ENCODE data around the gene CTAGE9.
"Not testable (repeated sequence)": the region's sequence is repeated elsewhere in the genome, so short reads cannot be mapped to it uniquely, and the experiment has no call there.

The CTAGE9 gene, protein sequence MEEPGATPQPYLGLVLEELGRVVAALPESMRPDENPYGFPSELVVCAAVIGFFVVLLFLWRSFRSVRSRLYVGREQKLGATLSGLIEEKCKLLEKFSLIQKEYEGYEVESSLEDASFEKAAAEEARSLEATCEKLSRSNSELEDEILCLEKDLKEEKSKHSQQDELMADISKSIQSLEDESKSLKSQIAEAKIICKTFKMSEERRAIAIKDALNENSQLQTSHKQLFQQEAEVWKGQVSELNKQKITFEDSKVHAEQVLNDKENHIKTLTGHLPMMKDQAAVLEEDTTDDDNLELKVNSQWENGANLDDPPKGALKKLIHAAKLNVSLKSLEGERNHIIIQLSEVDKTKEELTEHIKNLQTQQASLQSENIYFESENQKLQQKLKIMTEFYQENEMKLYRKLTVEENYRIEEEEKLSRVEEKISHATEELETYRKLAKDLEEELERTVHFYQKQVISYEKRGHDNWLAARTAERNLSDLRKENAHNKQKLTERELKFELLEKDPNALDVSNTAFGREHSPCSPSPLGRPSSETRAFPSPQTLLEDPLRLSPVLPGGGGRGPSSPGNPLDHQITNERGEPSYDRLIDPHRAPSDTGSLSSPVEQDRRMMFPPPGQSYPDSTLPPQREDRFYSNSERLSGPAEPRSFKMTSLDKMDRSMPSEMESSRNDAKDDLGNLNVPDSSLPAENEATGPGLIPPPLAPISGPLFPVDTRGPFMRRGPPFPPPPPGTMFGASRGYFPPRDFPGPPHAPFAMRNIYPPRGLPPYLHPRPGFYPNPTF

DNA sequence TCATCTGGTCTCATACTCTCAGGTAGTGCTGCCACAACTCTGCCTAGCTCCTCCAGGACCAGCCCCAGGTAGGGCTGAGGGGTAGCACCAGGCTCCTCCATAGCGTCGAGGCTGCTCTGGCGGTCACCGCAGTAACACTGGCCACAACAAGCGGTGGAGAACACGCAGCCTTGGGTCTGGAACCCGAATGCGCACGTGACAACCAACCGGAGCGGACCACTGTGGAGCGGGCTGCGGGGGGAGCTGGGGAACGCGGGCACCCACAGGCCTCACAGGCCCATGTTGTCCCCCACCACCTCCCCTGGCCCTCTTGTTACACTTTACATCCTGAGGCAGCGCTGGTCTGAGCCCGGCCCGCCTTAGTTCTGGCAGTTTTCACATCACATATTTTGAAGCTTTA, at the start of gene CTAGE9:
Gene CTAGE9, minus strand, starts transcription at position 101 of the 400 bp plus-strand sequence. Its CDS starts 0 bp downstream, at position 101.
- not testable (repeated sequence) for DNase-seq

DNA sequence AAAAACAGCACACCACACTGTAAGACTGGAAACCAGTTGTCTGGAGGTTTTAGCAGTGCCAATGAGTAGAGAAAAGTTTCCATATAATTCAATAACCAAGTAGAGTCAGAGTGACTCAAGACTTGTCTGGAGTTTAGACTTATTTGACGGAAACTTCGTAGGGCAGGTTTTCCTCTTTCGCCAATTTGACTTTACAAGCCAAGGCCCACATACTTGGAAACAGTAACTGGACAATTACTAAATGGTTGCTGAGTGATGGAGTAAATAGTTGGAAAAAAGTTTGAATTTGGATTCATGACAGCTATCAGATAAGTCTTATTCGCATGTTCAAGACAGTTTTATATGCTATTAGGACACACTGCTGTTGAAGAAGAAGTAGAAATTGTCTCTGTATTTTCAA, 48.1 kb upstream of the CTAGE9 start:
- no peak for DNase-seq

DNA sequence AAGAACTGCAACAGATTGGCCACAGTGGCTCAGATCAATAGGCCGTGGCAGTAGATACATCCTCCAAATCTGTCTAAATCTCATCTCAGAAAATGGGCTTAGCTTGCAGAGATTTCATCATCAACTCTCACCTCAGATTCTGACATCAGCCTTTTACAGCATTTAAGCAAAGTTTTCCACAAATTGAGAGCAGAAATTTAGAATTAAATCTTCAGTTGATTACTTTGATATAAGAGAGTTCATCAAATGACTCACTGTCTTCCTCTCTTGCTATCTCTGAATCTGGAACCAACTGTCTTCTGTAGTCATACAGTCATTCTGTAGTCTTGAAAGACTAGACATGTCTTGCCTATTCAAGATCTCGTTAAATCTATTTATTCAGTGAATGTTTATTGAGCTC, 45.2 kb upstream of the CTAGE9 start:
- no peak for DNase-seq

DNA sequence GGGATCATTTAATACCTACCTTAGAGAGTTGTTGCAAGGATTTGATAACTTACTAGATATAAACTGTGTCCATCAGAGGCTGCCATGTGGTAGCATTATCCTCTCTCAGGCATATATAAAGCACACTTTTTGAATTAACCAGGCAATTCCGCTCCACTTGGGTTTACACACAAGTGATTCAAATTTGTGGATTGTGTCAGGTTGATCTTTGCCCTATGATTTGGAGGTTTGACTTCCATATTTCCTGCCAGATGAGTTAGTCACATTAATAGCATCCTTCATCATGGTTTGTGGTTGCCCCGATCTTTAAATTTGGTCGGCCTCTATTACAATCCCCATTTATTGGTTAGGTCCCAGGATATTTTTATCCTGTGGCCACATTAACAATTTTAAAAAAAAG, 44.8 kb upstream of the CTAGE9 start:
- no peak for DNase-seq

DNA sequence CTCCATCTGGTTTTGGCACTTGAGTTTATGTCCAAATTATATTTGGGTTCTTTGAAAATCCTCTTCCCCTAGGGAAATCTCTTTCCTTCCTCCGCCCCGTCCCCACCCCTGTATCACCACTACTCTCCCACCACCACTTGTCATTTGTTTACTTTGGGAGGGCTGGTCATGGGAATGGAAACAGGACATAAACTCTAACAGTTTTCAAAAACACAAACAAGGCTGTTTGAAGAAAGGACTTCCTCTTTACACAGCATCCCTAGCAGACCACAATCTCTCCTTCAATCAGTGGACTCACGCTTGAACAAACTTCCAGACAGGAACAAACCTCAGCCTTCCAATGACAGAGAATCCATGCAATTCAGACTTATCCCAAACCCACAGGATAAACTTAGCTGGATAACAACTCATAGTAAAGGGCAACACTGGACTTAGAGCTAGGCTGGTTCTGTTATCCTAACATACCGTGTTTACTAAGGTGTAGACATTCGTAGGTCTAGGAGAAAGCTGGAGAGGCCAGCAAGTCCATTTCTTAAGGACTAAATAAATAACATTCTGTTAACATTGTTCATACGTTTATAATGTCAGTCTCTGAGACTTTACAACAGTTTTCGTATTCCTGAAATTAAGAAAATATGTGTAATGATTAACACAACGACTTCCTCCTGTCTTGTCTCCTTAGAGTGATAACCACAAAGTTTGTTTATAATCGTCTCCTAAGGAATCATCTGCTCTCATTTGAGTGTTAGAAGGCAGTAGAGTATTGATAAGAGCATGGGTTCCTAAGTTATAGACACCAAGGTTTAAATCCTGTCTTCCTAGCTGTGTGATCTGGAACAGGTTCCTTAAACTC, 44.1 kb upstream of the CTAGE9 start:
- DNase-seq = no peak

DNA sequence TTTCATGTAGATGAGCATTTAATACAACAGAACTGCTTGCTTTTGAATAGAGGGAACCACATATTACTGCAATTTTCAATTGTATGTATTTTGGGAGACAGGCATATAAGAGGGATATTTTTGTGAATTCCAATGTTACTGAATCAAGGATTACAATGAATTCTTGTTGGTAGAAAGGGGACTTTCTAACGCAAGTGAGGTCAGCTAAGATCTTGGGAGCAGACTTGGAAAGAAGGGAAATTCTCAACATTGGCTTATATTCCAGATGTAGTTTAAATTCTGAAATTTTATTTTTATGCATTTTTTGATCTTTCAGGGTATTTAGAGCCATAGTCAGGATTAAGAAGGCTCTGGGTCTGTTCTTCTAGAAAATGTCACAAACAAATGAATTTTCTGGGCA, 43.3 kb upstream of the CTAGE9 start:
- DNase-seq = no peak

DNA sequence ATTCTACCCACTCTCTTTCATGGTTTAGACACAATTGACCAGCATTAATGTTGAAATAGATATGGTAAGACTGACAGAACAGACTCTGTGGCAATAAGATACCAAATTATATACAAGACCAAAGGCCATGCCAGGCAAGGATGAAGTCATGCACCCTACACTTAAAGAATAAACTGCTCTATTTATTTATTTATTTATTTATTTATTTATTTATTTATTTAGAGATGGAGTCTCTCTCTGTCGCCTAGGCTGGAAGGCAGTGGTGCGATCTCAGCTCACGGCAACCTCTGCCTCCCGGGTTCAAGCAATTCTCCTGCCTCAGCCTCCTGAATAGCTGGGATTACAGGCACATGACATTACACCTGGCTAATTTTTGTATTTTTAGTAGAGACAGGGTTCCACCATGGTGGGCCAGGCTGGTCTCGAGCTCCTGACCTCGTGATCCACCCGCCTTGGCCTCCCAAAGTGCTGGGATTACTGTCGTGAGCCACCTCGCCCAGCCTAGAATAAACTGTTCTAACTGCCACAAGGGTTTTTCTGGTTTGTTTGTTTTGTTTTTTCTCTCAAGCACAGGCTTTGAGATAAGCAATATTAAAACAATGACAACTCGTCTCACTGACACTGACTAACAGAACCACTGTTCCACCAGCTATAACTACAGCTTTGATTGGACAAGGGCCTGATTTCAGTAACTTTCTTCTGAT, 40.3 kb upstream of the CTAGE9 start:
- DNase-seq = not testable (repeated sequence)

DNA sequence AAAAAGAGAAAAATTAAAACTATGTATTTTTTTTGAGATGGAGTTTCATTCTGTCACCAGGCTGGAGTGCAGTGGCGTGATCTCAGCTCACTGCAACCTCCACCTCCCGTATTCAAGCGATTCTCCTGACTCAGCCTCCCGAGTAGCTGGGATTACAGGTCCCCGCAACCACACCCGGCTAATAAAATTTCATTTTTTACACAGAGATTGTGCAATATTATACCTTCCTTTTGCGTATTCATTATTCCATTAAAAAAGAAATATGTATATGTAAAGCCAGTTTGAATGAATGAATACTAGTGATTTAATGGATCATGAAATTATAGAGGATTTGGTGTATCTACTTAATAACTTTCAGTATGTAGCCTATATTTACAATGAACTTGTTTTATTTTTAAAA, 38.2 kb upstream of the CTAGE9 start:
- no peak for DNase-seq

DNA sequence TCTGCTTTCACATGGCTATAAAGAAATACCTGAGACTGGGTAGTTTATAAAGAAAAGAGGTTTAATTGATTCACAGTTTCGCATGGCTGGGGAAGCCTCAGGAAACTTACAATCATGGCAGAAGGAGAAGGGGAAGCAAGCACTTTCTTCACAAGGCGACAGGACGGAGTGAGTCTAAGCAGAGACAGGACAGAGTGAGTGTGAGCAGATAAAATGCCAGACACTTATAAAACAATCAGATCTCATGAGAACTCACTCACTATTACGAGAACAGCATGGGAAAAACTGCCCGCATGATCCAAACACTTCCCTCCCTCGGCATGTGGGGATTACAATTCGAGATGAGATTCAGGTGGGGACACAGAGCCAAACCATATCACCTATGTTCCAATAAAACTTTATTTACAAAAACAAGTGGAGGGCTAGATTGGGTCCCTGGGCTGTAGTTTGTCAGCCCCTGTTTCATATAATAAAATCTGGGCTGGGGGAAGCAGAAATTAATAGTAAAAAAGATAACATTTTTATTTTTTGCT, 37.1 kb upstream of the CTAGE9 start:
- no peak for DNase-seq

DNA sequence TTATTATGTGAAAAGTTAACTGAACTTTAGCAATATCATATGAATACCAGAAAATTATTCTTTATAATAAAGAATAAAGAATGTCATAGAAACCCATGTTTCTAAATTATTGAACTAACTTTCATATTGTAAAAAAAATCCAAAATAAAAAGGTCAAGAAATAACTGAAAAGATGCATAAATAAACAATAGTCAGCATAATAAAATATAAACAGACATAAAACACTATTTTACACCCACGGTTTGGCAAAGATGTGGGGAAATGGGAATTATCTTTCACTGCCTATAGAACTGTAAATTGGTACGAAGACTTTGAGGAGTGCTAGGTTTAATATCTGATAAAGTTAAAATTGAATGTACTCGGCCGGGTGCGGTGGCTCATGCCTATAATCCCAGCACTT, 34.7 kb upstream of the CTAGE9 start:
- DNase-seq = no peak

DNA sequence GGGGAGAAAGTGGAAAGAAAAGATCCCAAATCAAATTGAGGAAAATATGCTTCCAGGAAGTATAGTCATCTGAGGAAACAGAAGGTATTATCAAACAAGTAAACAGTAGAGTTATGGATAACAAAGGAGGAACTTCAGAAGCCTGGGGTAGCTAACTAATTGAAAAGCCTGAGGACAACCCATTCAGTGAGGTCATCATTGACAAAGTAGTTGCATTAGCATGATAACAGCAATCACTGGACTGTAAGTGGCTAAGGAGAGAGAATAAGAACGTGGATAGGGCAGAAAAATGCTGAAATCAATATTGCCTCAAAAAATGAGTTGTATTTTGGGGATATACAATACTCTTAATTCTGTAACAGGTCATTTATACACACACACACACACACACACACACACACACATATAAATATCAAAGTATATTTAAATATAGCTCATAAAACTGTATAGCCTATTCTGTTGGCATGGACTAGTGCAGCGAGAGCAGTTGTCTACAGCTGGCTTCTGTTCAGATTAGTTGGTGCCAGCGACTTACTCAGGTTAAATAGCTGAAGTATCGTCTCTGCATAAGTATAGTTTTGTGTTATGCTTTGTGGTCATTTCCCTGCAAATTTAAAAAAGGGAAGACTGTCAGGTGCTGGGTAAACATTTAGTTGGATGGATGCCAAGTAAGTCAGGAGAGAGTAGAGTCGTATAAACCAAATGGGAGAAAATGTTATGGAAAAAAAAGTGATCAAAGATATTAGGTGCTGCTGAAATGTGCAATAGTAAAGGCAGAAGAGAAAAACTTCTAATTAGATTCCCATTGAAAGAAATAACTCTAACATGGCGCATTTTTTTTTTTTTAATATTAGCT, 33.8 kb upstream of the CTAGE9 start:
- no peak for DNase-seq

DNA sequence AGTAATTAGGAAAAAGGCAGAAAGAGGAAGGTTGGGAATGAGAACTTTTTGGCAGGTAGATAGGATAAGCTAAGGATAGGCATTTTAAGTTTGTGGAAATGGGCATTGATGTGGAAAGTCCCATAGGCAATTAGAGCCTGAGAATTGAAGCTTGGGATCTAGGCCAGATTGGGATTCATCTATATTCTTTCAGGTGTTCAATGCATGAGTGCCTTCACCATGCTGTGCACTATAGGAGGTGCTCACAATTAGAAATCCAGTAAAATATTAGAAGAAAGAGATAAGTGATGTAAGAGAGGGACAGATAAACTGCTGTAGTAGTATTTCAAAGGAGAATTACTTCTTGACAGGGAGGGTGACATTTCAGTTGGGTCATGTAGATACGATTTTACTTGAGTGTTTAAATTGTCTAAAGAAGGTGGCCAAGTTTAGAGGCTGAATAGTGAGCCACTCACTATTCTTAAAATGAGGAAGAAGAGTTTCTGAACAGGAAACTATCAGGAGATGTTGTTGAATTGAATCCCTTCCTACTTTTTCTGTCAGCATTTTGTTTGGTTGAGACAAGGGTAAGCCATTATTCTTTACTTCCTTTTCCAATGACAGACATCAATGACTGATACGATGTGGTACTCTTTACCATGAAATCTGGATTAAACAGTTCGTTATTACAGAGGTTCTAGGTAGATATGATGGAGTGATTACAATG, 31.0 kb upstream of the CTAGE9 start:
- no peak for DNase-seq

DNA sequence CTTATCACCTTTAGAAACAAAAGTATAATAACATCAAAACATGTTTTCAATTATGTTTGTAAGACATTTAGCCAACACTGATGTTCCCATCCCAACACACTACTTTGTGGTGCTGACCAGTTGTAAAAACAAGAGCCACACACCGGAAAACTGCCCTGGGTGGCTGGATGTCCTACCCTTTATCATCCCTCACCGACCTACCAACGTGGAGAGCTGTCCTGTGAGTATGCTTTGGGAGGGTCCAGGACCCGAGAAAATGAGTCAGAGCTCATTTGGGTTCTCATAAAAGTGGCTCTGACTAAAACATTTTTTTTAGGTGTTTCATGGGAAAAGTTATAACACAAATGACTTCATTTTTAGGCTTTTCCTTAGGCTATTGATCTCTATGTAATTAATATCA, 29.3 kb upstream of the CTAGE9 start:
- DNase-seq = no peak

DNA sequence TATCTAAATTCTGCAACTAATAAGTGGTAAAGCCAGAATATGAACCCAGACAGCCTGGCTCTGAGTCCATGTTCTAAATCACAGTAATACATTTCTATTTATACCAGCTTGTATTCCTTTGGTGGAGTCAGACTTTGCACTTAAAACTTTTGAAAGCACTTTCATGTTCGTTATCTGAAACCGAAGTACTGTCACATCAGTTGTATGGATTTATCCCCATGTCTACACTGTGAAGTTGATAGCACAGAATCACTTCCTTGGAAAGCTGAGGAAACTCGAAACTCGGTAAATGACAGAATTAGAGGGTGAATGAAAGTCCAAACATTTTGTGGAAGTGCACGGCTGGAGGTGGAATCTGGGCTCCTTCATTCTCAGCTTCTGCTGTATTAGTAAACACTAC, 28.3 kb upstream of the CTAGE9 start:
- no peak for DNase-seq

DNA sequence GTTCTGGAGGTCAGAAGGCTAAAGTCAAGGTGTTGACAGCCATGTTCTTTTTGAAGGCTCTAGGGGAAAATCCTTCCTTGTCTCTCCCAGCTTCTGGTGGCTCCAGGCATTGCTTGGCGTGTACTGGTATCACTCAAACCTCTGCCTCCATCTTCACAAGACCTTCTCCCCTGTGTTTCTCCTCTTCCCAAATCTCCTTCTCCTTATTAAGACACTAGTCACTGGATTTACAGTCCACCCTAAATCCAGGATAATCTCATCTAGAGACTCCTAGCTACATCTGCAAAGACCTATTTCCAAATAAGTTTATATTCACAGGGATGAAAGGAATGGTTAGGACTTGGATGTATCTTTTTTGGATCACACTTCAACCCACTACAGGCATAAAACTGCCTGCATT, 26.0 kb upstream of the CTAGE9 start:
- no peak for DNase-seq

DNA sequence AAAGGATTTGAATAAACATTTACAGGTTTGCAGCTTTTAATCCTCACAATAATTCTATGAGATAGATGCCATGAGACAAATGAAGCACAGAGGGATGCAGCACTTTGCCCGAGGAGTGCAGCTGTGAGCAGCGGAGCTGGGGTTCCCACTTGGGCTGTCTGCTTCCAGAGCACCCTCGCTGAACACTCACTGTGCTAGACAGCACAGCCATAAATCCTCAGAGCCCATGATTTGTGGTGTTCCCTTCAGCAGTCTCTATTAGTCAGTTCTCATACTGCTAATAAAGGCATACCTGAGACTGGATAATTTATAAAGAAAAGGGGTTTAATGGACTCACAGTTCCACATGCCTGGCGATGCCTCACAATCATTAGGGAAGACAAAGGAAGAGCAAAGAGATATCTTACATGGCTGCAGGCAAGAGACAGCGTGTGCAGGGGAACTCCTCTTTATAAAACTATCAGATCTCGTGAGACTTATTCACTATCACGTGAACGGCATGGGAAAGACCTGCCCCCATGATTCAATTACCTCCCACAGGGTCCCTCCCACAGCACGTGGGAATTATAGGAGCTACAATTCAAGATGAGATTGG, 25.3 kb upstream of the CTAGE9 start:
- no peak for DNase-seq

DNA sequence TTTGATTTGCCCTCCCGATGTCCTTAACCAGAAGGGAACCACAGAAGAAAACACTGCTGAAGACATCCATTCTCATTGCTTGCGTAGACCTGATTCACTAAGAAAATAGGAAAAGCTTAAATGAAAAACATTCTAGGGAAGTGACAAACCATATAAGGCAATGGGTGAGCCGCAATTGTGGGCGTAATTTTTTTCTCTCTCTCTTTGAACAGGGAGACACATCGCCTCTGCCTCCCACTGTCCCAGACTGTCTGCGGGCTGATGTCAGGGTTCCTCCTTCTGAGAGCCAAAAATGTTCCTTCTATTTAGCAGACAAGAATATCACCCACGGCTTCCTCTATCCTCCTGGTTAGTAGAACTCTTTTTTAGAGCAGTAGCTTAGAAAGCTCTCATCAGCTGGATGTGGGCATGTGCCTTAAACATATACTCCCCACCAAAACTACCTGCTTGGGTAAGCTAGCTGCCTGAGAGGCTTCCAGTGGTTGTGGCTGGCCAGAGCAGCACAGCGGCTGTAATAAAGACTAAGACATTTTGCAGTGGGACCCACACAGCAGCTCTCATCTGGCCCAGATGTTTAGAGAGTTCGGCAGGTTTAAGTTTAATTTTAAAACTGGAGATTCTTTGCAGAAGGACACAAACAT, 22.7 kb upstream of the CTAGE9 start:
- DNase-seq = no peak

DNA sequence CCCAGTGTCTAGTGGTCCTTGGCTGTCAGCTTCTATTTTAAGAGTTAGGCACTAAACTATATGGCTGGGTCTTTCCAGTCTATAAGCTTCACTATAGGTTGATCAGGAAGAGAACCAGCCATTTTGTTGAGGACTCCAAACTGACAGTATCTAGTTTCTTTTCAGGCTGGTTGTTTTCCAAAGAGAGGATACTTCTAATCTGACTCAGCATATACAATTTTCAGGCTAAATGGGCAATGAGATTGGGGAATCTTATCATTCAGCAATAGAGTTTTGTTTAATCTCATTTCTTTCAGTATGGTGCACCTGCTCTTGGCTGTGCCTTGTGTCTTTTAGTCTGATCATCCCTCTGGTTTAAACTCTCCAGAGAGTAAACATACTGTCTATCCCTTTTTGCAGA, 20.4 kb upstream of the CTAGE9 start:
- no peak for DNase-seq

DNA sequence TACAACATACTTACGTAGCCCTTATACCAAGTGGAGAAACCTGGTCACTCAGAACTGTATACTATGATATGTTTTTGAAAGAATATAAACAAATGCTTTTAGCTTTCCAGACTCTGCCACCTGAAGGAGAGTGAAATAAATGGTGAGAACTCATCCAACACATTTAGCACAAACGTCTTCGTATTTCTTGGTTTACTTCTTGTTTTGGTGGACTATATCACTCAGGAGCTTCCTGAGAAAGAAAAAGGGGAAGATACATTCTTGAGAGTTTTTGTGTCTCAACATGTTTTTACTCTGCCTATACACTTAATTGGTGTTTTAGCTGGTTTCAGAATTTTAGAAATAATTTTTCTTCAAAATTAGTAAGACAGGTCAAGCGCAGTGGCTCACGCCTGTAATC, 19.4 kb upstream of the CTAGE9 start:
- no peak for DNase-seq

DNA sequence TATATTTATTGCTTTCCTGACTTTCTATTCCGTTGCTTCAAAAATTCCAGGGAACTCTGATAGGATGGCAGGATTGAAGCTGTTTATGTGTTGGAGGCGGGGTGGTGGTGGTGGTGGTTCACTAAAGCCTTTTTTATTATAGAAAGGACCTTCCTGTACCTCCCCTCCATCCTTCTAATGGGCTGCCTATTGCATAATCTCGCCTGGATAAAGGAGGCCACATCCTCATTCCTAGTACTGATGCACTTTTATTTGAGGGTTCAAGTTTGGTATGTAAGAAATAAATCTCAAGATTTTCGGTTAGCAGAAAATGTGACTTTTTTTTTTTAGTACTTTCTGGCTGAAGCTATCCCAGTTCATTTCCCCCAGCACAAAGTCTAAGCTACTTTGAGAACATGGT, 18.7 kb upstream of the CTAGE9 start:
- DNase-seq = no peak

All from NCI-H187 (cell line).